ENCODE measurements around the gene ERCC6. TPM values are rescaled to one million over a fixed set of nuclear protein-coding genes. Genes with fewer than 3 reads are reported as not detected.
A peak's percentile ranks its signal among the peaks of the same experiment; 100 is the strongest.

The ERCC6 gene
- total RNA-seq, 1 donor from 2014 or later = 11.2 TPM

- peaks cover 28% of the 10 kb centered on the region for H3K4me1 Mint-ChIP-seq (ENCODE audit: low read depth)
- no peak overlapping the region for H3K4me3 Mint-ChIP-seq
- H3K27ac Mint-ChIP-seq = no peak overlapping the region
- H3K27me3 Mint-ChIP-seq (ENCODE audit: insufficient read depth) = peaks cover 5% of the 10 kb centered on the region
- H3K9me3 Mint-ChIP-seq = no peaks in the 10 kb centered on the region
- intact Hi-C loops (cut with micrococcal nuclease) = no loop called here
- no peak for DNase-seq (ENCODE audit: low spot score)
- H3K36me3 Mint-ChIP-seq (ENCODE audit: low read depth) = no peaks in the 10 kb centered on the region
These were observed 1.3 kb upstream of the ERCC6 start for GRCh38 chr10:49540056-49540797.

- peak; percentile 22 for DNase-seq (ENCODE audit: low spot score)
- no peaks in the 10 kb centered on the region for H3K9me3 Mint-ChIP-seq
- H3K4me3 Mint-ChIP-seq = peak overlapping the region; percentile 92
- H3K27me3 Mint-ChIP-seq (ENCODE audit: insufficient read depth) = peaks cover 4% of the 10 kb centered on the region
- no peaks in the 10 kb centered on the region for H3K36me3 Mint-ChIP-seq (ENCODE audit: low read depth)
- intact Hi-C loops (cut with micrococcal nuclease) = loop anchor here (1.0 to 10.0 kb wide), 5 partner anchors 27 to 1233 kb away; partner anchors contain the start of gene MAPK8
- H3K4me1 Mint-ChIP-seq (ENCODE audit: low read depth) = peaks cover 34% of the 10 kb centered on the region
- peak overlapping the region; percentile 96 for H3K27ac Mint-ChIP-seq
These were observed 482 bp upstream of the ERCC6 start for GRCh38 chr10:49539320-49539885.

GRCh38 chr10:49534670-49535381 is 4.1 kb downstream of the ERCC6 start:
- H3K36me3 Mint-ChIP-seq (ENCODE audit: low read depth) = peaks cover 10% of the 10 kb centered on the region
- DNase-seq (ENCODE audit: low spot score) = no peak
- H3K27me3 Mint-ChIP-seq (ENCODE audit: insufficient read depth) = no peaks in the 10 kb centered on the region
- intact Hi-C loops (cut with micrococcal nuclease) = loop anchor here (10.0 kb wide), 1 partner anchor 730 kb away; no protein-coding TSS in a partner anchor
- no peaks in the 10 kb centered on the region for H3K9me3 Mint-ChIP-seq
- H3K4me3 Mint-ChIP-seq = no peak overlapping the region
- H3K27ac Mint-ChIP-seq = peak overlapping the region; percentile 50
- peaks cover 46% of the 10 kb centered on the region for H3K4me1 Mint-ChIP-seq (ENCODE audit: low read depth)

GRCh38 chr10:49532461-49532860 is 6.5 kb downstream of the ERCC6 start:
- Mint-ChIP-seq H3K9me3 (no peaks in the 10 kb centered on the region), H3K4me1 (ENCODE audit: low read depth) (peaks cover 23% of the 10 kb centered on the region), H3K4me3 (no peak overlapping the region), H3K27ac (no peak overlapping the region), H3K36me3 (ENCODE audit: low read depth) (peaks cover 15% of the 10 kb centered on the region), H3K27me3 (ENCODE audit: insufficient read depth) (no peaks in the 10 kb centered on the region)
- intact Hi-C loops (cut with micrococcal nuclease) = loop anchor here (10.0 kb wide), 1 partner anchor 728 kb away; no protein-coding TSS in a partner anchor
- DNase-seq (ENCODE audit: low spot score) = no peak

- Mint-ChIP-seq H3K4me3 (no peak overlapping the region), H3K4me1 (ENCODE audit: low read depth) (peaks cover 12% of the 10 kb centered on the region), H3K9me3 (no peaks in the 10 kb centered on the region), H3K27ac (no peak overlapping the region), H3K36me3 (ENCODE audit: low read depth) (peaks cover 28% of the 10 kb centered on the region), H3K27me3 (ENCODE audit: insufficient read depth) (no peaks in the 10 kb centered on the region)
- intact Hi-C loops (cut with micrococcal nuclease) = no loop called here
- DNase-seq (ENCODE audit: low spot score) = no peak
These were observed 9.9 kb downstream of the ERCC6 start for GRCh38 chr10:49528977-49529506.

- intact Hi-C loops (cut with micrococcal nuclease) = no loop called here
- Mint-ChIP-seq H3K4me1 (ENCODE audit: low read depth) (peaks cover 12% of the 10 kb centered on the region), H3K36me3 (ENCODE audit: low read depth) (peaks cover 32% of the 10 kb centered on the region), H3K4me3 (no peak overlapping the region), H3K27me3 (ENCODE audit: insufficient read depth) (no peaks in the 10 kb centered on the region), H3K9me3 (no peaks in the 10 kb centered on the region), H3K27ac (no peak overlapping the region)
- DNase-seq (ENCODE audit: low spot score) = no peak
These were observed 11.1 kb downstream of the ERCC6 start for GRCh38 chr10:49527850-49528249.

- Mint-ChIP-seq H3K27ac (no peak overlapping the region), H3K9me3 (no peaks in the 10 kb centered on the region), H3K27me3 (ENCODE audit: insufficient read depth) (no peaks in the 10 kb centered on the region), H3K4me3 (no peak overlapping the region), H3K36me3 (ENCODE audit: low read depth) (peaks cover 31% of the 10 kb centered on the region), H3K4me1 (ENCODE audit: low read depth) (peaks cover 7% of the 10 kb centered on the region)
- no peak for DNase-seq (ENCODE audit: low spot score)
- intact Hi-C loops (cut with micrococcal nuclease) = no loop called here
These were observed 11.9 kb downstream of the ERCC6 start for GRCh38 chr10:49527061-49527460.

GRCh38 chr10:49526619-49527018 is 12.3 kb downstream of the ERCC6 start:
- Mint-ChIP-seq H3K36me3 (ENCODE audit: low read depth) (peaks cover 27% of the 10 kb centered on the region), H3K27me3 (ENCODE audit: insufficient read depth) (no peaks in the 10 kb centered on the region), H3K4me1 (ENCODE audit: low read depth) (peaks cover 3% of the 10 kb centered on the region), H3K27ac (no peak overlapping the region), H3K9me3 (no peaks in the 10 kb centered on the region), H3K4me3 (no peak overlapping the region)
- intact Hi-C loops (cut with micrococcal nuclease) = no loop called here
- no peak for DNase-seq (ENCODE audit: low spot score)

GRCh38 chr10:49524496-49524895 is 14.4 kb downstream of the ERCC6 start:
- Mint-ChIP-seq H3K27ac (no peak overlapping the region), H3K27me3 (ENCODE audit: insufficient read depth) (no peaks in the 10 kb centered on the region), H3K36me3 (ENCODE audit: low read depth) (peaks cover 22% of the 10 kb centered on the region), H3K9me3 (no peaks in the 10 kb centered on the region), H3K4me3 (no peak overlapping the region), H3K4me1 (ENCODE audit: low read depth) (no peaks in the 10 kb centered on the region)
- intact Hi-C loops (cut with micrococcal nuclease) = no loop called here
- no peak for DNase-seq (ENCODE audit: low spot score)

- Mint-ChIP-seq H3K4me1 (ENCODE audit: low read depth) (no peaks in the 10 kb centered on the region), H3K9me3 (no peaks in the 10 kb centered on the region), H3K27me3 (ENCODE audit: insufficient read depth) (no peaks in the 10 kb centered on the region), H3K27ac (no peak overlapping the region), H3K4me3 (no peak overlapping the region), H3K36me3 (ENCODE audit: low read depth) (peaks cover 24% of the 10 kb centered on the region)
- no peak for DNase-seq (ENCODE audit: low spot score)
- intact Hi-C loops (cut with micrococcal nuclease) = no loop called here
These were observed 15.6 kb downstream of the ERCC6 start for GRCh38 chr10:49523301-49523700.

GRCh38 chr10:49521062-49521461 is 17.9 kb downstream of the ERCC6 start:
- intact Hi-C loops (cut with micrococcal nuclease) = no loop called here
- H3K36me3 Mint-ChIP-seq (ENCODE audit: low read depth) = peaks cover 14% of the 10 kb centered on the region
- H3K4me1 Mint-ChIP-seq (ENCODE audit: low read depth) = no peaks in the 10 kb centered on the region

GRCh38 chr10:49520122-49520775 is 18.7 kb downstream of the ERCC6 start:
- H3K27me3 Mint-ChIP-seq (ENCODE audit: insufficient read depth) = no peaks in the 10 kb centered on the region
- H3K36me3 Mint-ChIP-seq (ENCODE audit: low read depth) = peaks cover 14% of the 10 kb centered on the region
- no peaks in the 10 kb centered on the region for H3K4me1 Mint-ChIP-seq (ENCODE audit: low read depth)
- intact Hi-C loops (cut with micrococcal nuclease) = no loop called here
- H3K9me3 Mint-ChIP-seq = no peaks in the 10 kb centered on the region
- no peak overlapping the region for H3K4me3 Mint-ChIP-seq
- no peak for DNase-seq (ENCODE audit: low spot score)
- no peak overlapping the region for H3K27ac Mint-ChIP-seq

More at GRCh38 chr10:49521062-49521461, 17.9 kb downstream of the ERCC6 start:
- H3K4me3 Mint-ChIP-seq = no peak overlapping the region
- no peak overlapping the region for H3K27ac Mint-ChIP-seq
- no peak for DNase-seq (ENCODE audit: low spot score)
- H3K27me3 Mint-ChIP-seq (ENCODE audit: insufficient read depth) = no peaks in the 10 kb centered on the region
- no peaks in the 10 kb centered on the region for H3K9me3 Mint-ChIP-seq
